ENCODE measurements around the gene NCK1.

Gene NCK1

GRCh38 chr3:136990826-136991225, 128.8 kb downstream of the NCK1 start:
- H3K9me2 ChIP-seq (ENCODE audit: low read depth, low read length) = no peaks in the 10 kb centered on the region
- no peaks in the 10 kb centered on the region for H3K79me2 ChIP-seq (ENCODE audit: insufficient read depth, low read length)
- no peak overlapping the region for H3K4me2 ChIP-seq (ENCODE audit: low read length)
- no peaks in the 10 kb centered on the region for H3K27me3 ChIP-seq (ENCODE audit: insufficient read depth, low read length)
- H3K4me1 ChIP-seq (ENCODE audit: insufficient read depth, low read length, severe bottlenecking) = no peaks in the 10 kb centered on the region
- H4K20me1 ChIP-seq (ENCODE audit: insufficient read depth, low read length) = no peaks in the 10 kb centered on the region
- no peak overlapping the region for H3K27ac ChIP-seq (ENCODE audit: low read depth, low read length, poor library complexity, severe bottlenecking)
- H3K4me3 ChIP-seq (ENCODE audit: low read depth, low read length, poor library complexity, severe bottlenecking) = no peak overlapping the region
- no peaks in the 10 kb centered on the region for H3K9me3 ChIP-seq (ENCODE audit: low read length)
- no peak for TF ChIP-seq CTCF (IDR thresholded peaks at IDR 0.05; ENCODE audit: low read length)
- TF ChIP-seq EZH2 (IDR thresholded peaks at IDR 0.05; ENCODE audit: borderline replicate concordance, low read length) = no peak
- H2AFZ ChIP-seq (ENCODE audit: low read length) = no peak overlapping the region
- no peak overlapping the region for H3K9ac ChIP-seq (ENCODE audit: low read length)
- H3K36me3 ChIP-seq (ENCODE audit: insufficient read depth, low read length) = no peaks in the 10 kb centered on the region
- H3F3A ChIP-seq (ENCODE audit: insufficient read depth, low read length) = no peaks in the 10 kb centered on the region

- Histone ChIP-seq H3K4me2 (ENCODE audit: low read length) (no peak overlapping the region), H2AFZ (ENCODE audit: low read length) (no peak overlapping the region), H3K27me3 (ENCODE audit: insufficient read depth, low read length) (no peaks in the 10 kb centered on the region), H3K9me3 (ENCODE audit: low read length) (no peaks in the 10 kb centered on the region), H3K36me3 (ENCODE audit: insufficient read depth, low read length) (no peaks in the 10 kb centered on the region), H4K20me1 (ENCODE audit: insufficient read depth, low read length) (no peaks in the 10 kb centered on the region), H3F3A (ENCODE audit: insufficient read depth, low read length) (no peaks in the 10 kb centered on the region), H3K79me2 (ENCODE audit: insufficient read depth, low read length) (no peaks in the 10 kb centered on the region), H3K27ac (ENCODE audit: low read depth, low read length, poor library complexity, severe bottlenecking) (no peak overlapping the region), H3K4me1 (ENCODE audit: insufficient read depth, low read length, severe bottlenecking) (no peaks in the 10 kb centered on the region), H3K9me2 (ENCODE audit: low read depth, low read length) (no peaks in the 10 kb centered on the region), H3K9ac (ENCODE audit: low read length) (no peak overlapping the region), H3K4me3 (ENCODE audit: low read depth, low read length, poor library complexity, severe bottlenecking) (no peak overlapping the region)
- TF ChIP-seq CTCF (IDR thresholded peaks at IDR 0.05; ENCODE audit: low read length) (no peak), EZH2 (IDR thresholded peaks at IDR 0.05; ENCODE audit: borderline replicate concordance, low read length) (no peak)
Measured at GRCh38 chr3:136992115-136992514, 130.1 kb downstream of the NCK1 start.

- H3K4me3 ChIP-seq (ENCODE audit: low read depth, low read length, poor library complexity, severe bottlenecking) = no peak overlapping the region
- no peaks in the 10 kb centered on the region for H3F3A ChIP-seq (ENCODE audit: insufficient read depth, low read length)
- no peak overlapping the region for H3K9ac ChIP-seq (ENCODE audit: low read length)
- no peaks in the 10 kb centered on the region for H3K27me3 ChIP-seq (ENCODE audit: insufficient read depth, low read length)
- no peaks in the 10 kb centered on the region for H3K36me3 ChIP-seq (ENCODE audit: insufficient read depth, low read length)
- no peaks in the 10 kb centered on the region for H3K9me2 ChIP-seq (ENCODE audit: low read depth, low read length)
- no peak overlapping the region for H3K4me2 ChIP-seq (ENCODE audit: low read length)
- no peak overlapping the region for H3K27ac ChIP-seq (ENCODE audit: low read depth, low read length, poor library complexity, severe bottlenecking)
- H2AFZ ChIP-seq (ENCODE audit: low read length) = no peak overlapping the region
- TF ChIP-seq EZH2 (IDR thresholded peaks at IDR 0.05; ENCODE audit: borderline replicate concordance, low read length) = no peak
- TF ChIP-seq CTCF (IDR thresholded peaks at IDR 0.05; ENCODE audit: low read length) = no peak
- no peaks in the 10 kb centered on the region for H3K4me1 ChIP-seq (ENCODE audit: insufficient read depth, low read length, severe bottlenecking)
- no peaks in the 10 kb centered on the region for H3K9me3 ChIP-seq (ENCODE audit: low read length)
- H3K79me2 ChIP-seq (ENCODE audit: insufficient read depth, low read length) = no peaks in the 10 kb centered on the region
- H4K20me1 ChIP-seq (ENCODE audit: insufficient read depth, low read length) = no peaks in the 10 kb centered on the region
Measured at GRCh38 chr3:136994772-136995516, 132.9 kb downstream of the NCK1 start.
